ENCODE data around the gene TAB2.

DNA sequence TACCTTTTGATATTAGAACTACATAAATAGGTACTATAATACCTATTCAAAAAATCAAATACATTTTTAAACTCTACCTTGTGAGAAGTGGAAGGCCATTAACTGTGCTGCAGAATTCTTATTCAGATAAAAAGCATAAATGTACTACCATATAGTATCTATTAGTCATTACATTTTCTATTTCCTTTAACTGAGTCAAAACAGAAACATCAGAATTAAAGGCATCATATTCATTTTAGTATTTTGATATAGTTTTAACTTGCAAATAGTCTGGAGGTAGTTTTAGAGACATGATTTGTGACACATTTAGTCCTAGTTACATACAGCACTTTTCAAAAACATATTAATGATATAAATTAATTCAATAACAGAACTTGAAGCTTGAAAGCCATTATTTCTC lies 39.9 kb upstream of the TAB2 start:
- TF ChIP-seq, protein P1, sequence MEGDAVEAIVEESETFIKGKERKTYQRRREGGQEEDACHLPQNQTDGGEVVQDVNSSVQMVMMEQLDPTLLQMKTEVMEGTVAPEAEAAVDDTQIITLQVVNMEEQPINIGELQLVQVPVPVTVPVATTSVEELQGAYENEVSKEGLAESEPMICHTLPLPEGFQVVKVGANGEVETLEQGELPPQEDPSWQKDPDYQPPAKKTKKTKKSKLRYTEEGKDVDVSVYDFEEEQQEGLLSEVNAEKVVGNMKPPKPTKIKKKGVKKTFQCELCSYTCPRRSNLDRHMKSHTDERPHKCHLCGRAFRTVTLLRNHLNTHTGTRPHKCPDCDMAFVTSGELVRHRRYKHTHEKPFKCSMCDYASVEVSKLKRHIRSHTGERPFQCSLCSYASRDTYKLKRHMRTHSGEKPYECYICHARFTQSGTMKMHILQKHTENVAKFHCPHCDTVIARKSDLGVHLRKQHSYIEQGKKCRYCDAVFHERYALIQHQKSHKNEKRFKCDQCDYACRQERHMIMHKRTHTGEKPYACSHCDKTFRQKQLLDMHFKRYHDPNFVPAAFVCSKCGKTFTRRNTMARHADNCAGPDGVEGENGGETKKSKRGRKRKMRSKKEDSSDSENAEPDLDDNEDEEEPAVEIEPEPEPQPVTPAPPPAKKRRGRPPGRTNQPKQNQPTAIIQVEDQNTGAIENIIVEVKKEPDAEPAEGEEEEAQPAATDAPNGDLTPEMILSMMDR (IDR thresholded peaks at IDR 0.05) = no peak
- TF ChIP-seq POLR2A (IDR thresholded peaks at IDR 0.05) = no peak
